Heart left ventricle (tissue), 16 donors: ENCODE results near the gene HECTD2. TPM values are rescaled to one million over a fixed set of nuclear protein-coding genes. Genes with fewer than 3 reads are reported as not detected.

Source experiments
- ATAC-seq, 4 donors: fragments of 200-7000 bp; cut with Tn5 transposase; one replicate each; pipeline ENCODE4 v1.9.1; 2020 to 2022; ENCODE audit warnings: moderate library complexity in 4 of 4, mild to moderate bottlenecking in 3 of 4, moderate number of reproducible peaks in 1 of 4
- DNase-seq, 5 donors: peaks; one replicate each; pipeline ENCODE4 v3.0.0-alpha.2; 2020
- H3K27ac ChIP-seq, 12 donors: fragments of 200-600 bp; sonication (generic) in 4 of 12; one replicate each; pipeline versions ENCODE4 v1.5.0 to v1.8.0; 2016 to 2022; ENCODE audit warnings: mild to moderate bottlenecking in 2 of 12
- H3K27me3 ChIP-seq, 9 donors: fragments of 200-600 bp; sonication (generic) in 2 of 9; one replicate each; pipeline versions ENCODE4 v1.5.1 to v1.8.0; 2016 to 2022; ENCODE audit warnings: mild to moderate bottlenecking in 3 of 9
- H3K36me3 ChIP-seq, 9 donors: fragments of 200-600 bp; sonication (generic) in 2 of 9; one replicate each; pipeline versions ENCODE4 v1.5.0 to v1.8.0; 2018 to 2022; ENCODE audit warnings: mild to moderate bottlenecking in 2 of 9
- H3K4me1 ChIP-seq, 12 donors: fragments of 200-600 bp; sonication (generic) in 4 of 12; one replicate each; pipeline versions ENCODE4 v1.5.0 to v1.8.0; 2016 to 2022; ENCODE audit warnings: mild to moderate bottlenecking in 3 of 12
- H3K4me3 ChIP-seq, 12 donors: fragments of 200-600 bp; sonication (generic) in 4 of 12; one replicate each; pipeline versions ENCODE4 v1.5.0 to v1.8.0; 2017 to 2022; ENCODE audit warnings: mild to moderate bottlenecking in 9 of 12, moderate library complexity in 4 of 12
- H3K9me3 ChIP-seq, 12 donors: fragments of 200-600 bp; sonication (generic) in 4 of 12; one replicate each; pipeline versions ENCODE4 v1.5.0 to v1.8.0; 2016 to 2022; ENCODE audit warnings: mild to moderate bottlenecking in 1 of 12
- POLR2A ChIP-seq, 2 donors: fragments of 450-650 bp; IDR thresholded peaks; one replicate each; pipeline ENCODE4 v1.6.1; 2017; ENCODE audit warnings: antibody characterized with exemption in 2 of 2, mild to moderate bottlenecking in 2 of 2, moderate library complexity in 2 of 2
- WGBS, 4 donors: extraction: QIAGEN DNeasy Blood & Tissue Kit in 2 of 4; methylation state at CpG; one replicate each; pipeline versions ENCODE4 v1.1.5 to v1.1.7; 2013 to 2018; 5-methylcytosine and 5-hydroxymethylcytosine counted together
- intact Hi-C, 10 donors: fragments of 100-400 bp; cut with DNase I; formaldehyde crosslinking; loops; one replicate each; pipeline versions ENCODE4 v1.11.1 to v1.14.2; 2022
- polyA plus RNA-seq, 2 donors: library from polyadenylated mRNA; stranded (reverse); fragments of 200-250 nt; gene quantifications; one replicate each; pipeline ENCODE4 v1.2.3, GENCODE V29; 2013
- total RNA-seq, 9 donors: library from RNA; depleted of rRNA in 2 of 9; stranded (reverse); fragments of >200 nt in 2 of 9; fragmentation: NEBNext Ultra II Directional in 3 of 9; extraction: Animal tissue kit (Norgen Biotek cat#: 25700) in 3 of 9; gene quantifications; one replicate each; pipeline versions ENCODE4 v1.1.0 to v1.2.4, GENCODE V29; 2016 to 2023
- TF ChIP-seq, protein P1 (sequence below), 12 donors: fragments of 200-600 bp; sonication (generic) in 4 of 12; IDR thresholded peaks; one replicate each; pipeline versions ENCODE4 v1.5.0 to v1.8.0; 2018 to 2022; ENCODE audit warnings: antibody characterized with exemption in 12 of 12, mild to moderate bottlenecking in 5 of 12
- donor health status: ischemic (EF 13 %, LVEDD 7.1; RV severe dilation, severe dysfunction).
- donor health status: healthy with polysubstance abuse.
- donor health status: DM: no; HTN: yes; CAD: no.
- donor health status: DM: no; HTN: no; CAD: no.
- donor health status: ischemic (EF 25% LVEDD 6.9; RV normal size, moderate dysfunction).
- donor health status: ischemic (EF 25% LVEDD 5.7; RV mildly dilated, moderate dysfunction).
- donor health status: healthy.
- donor health status: DM: yes; HTN: yes; CAD: no.
- donor health status: ischemic (EF 35%, LVEDD 5.7; RV mildly dilated, moderate dysfunction).
- donor health status: nonischemic (EF 11% LVEDD 7.7; RV severe dilation, severe dysfunction).
- donor health status: DM: yes; HTN: yes; CAD: no.
- donor health status: PGD.
- donor health status: ischemic (EF 29% LVEDD 5.4; RV normal size, mild dysfunction).
- donor health status: nonischemic (EF 23%, LVEDD 6.1; RV moderate dilation, normal function).

The HECTD2 gene
- total and polyA plus RNA-seq, 11 donors, result 2.3 to 9.3 (median 4.1) TPM

DNA sequence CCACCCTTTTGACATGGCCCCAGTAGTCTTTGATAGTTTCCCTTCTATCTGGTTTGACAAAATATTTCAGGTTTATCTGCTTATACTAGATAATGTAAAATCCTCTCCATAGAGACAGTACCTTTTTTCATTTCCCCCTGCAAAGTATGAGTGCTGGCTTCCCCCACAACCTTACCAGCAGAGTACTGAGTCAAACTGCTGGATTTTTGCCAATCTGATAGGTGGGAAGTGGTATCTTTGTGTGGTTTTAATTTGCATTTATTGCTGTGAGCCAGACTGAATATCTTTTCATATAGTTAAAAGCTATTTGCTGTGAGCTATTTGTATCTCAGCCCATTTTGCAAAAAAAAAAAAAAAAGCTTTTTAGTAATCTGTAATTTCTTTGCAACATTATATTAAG lies 32.1 kb upstream of the HECTD2 start:
- no peak for TF ChIP-seq POLR2A (IDR thresholded peaks at IDR 0.05)
- TF ChIP-seq, protein P1, sequence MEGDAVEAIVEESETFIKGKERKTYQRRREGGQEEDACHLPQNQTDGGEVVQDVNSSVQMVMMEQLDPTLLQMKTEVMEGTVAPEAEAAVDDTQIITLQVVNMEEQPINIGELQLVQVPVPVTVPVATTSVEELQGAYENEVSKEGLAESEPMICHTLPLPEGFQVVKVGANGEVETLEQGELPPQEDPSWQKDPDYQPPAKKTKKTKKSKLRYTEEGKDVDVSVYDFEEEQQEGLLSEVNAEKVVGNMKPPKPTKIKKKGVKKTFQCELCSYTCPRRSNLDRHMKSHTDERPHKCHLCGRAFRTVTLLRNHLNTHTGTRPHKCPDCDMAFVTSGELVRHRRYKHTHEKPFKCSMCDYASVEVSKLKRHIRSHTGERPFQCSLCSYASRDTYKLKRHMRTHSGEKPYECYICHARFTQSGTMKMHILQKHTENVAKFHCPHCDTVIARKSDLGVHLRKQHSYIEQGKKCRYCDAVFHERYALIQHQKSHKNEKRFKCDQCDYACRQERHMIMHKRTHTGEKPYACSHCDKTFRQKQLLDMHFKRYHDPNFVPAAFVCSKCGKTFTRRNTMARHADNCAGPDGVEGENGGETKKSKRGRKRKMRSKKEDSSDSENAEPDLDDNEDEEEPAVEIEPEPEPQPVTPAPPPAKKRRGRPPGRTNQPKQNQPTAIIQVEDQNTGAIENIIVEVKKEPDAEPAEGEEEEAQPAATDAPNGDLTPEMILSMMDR (IDR thresholded peaks at IDR 0.05), result no peak
- no peak for ATAC-seq
- intact Hi-C loops, result no loop called here
- no peak for DNase-seq
- H3K36me3 ChIP-seq, result no peaks in the 10 kb centered on the region
- no peak overlapping the region for H3K4me3 ChIP-seq
- H3K4me1 ChIP-seq, result peaks cover 0 to 18% (median 7%) of the 10 kb centered on the region in 12 donors
- H3K9me3 ChIP-seq, result peaks cover 0 to 36% (median 24%) of the 10 kb centered on the region in 12 donors
- no peak overlapping the region for H3K27ac ChIP-seq
- H3K27me3 ChIP-seq, result no peaks in the 10 kb centered on the region

DNA sequence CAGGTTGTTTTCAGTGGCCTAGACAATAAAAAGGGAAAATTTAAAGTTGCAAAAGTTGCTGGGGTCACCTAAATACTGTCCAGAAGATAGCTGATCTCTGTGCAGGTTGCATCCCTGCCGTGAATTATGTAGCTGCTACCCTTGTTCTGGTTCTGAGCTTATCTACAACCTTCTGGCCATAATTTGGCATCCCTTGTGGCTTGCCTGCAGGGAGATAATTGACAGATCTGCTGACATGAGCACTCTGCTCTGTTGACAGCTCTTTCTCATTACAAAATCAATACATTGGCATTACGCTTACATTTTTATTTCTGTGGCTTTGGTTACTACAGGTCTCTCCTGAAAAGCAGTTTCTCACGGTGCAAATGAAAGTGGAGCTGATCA lies 29.3 kb upstream of the HECTD2 start:
- intact Hi-C loops, result loop anchor here in 7 of 10 donors (5.0 to 10.0 kb wide), 5 partner anchors 84 to 506 kb away; partner anchors contain the start of genes PPP1R3C (in 4 of the 7) and RPP30 (in 1 of the 7)
- ATAC-seq, result peak; percentile 30 to 43 (median 34)

DNA sequence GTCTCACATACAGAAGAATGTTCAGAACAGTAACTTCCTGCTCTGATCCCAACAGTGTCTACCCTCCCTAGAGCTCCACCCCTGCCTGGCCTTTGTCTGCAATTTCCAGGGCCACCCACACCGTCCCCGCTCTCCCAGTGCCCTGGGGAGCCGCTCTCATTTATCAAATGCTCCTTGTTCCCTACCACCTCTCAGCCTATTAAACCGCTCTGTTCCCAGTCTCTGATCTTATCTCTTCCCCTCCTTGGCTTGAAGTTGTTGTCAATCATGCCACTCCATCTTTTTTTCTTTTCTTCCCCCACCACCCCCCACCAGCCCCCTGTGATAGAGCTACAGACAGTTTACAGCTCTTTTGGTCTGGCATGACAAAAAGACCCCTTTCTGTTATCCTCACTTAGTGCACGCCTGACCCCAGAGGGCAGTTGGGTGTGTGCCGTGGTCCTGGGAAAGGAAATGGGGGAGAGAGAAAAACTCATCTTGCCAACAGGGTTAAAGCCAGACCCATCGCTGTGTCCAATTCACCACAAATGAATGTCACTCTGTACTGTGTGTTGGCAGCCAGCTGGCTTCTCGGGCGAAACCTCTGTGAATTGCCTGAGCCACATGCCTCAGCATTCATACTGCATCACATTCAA lies 28.8 kb upstream of the HECTD2 start:
- H3K9me3 ChIP-seq, result peaks cover 0 to 6% (median 0%) of the 10 kb centered on the region in 12 donors
- no peaks in the 10 kb centered on the region for H3K27me3 ChIP-seq
- 14 to 23% (median 17%) methylated on average over 9 of the region's 9 CpGs for WGBS, 4 donors
- peak overlapping the region in 2 of 12 donors; percentile 21 to 49 for H3K27ac ChIP-seq
- ATAC-seq, result peak; percentile 86 to 91 (median 88)
- no peaks in the 10 kb centered on the region for H3K36me3 ChIP-seq
- TF ChIP-seq, protein P1 (IDR thresholded peaks at IDR 0.05), result no peak
- TF ChIP-seq POLR2A (IDR thresholded peaks at IDR 0.05), result no peak
- H3K4me3 ChIP-seq, result peak overlapping the region in 6 of 12 donors; percentile 5 to 24 (median 14)
- intact Hi-C loops, result loop anchor here in 7 of 10 donors (5.0 to 10.0 kb wide), 5 partner anchors 84 to 507 kb away; partner anchors contain the start of genes PPP1R3C (in 4 of the 7) and RPP30 (in 1 of the 7)
- peak in 4 of 5 donors; percentile 15 to 45 (median 28) for DNase-seq
- H3K4me1 ChIP-seq, result peaks cover 0 to 18% (median 7%) of the 10 kb centered on the region in 12 donors

More for the DNA sequence above, 29.3 kb upstream of the HECTD2 start:
- Histone ChIP-seq H3K36me3 (no peaks in the 10 kb centered on the region), H3K4me1 (peaks cover 0 to 18% (median 7%) of the 10 kb centered on the region in 12 donors), H3K4me3 (peak overlapping the region in 6 of 12 donors; percentile 5 to 24 (median 14)), H3K27me3 (no peaks in the 10 kb centered on the region), H3K9me3 (peaks cover 0 to 8% (median under 1%) of the 10 kb centered on the region in 12 donors), H3K27ac (peak overlapping the region in 1 of 12 donors; percentile 21)
- 26 to 35% (median 32%) methylated on average over 3 of the region's 3 CpGs for WGBS, 4 donors
- DNase-seq, result no peak
- no peak for TF ChIP-seq POLR2A (IDR thresholded peaks at IDR 0.05)
- TF ChIP-seq, protein P1 (IDR thresholded peaks at IDR 0.05), result no peak

DNA sequence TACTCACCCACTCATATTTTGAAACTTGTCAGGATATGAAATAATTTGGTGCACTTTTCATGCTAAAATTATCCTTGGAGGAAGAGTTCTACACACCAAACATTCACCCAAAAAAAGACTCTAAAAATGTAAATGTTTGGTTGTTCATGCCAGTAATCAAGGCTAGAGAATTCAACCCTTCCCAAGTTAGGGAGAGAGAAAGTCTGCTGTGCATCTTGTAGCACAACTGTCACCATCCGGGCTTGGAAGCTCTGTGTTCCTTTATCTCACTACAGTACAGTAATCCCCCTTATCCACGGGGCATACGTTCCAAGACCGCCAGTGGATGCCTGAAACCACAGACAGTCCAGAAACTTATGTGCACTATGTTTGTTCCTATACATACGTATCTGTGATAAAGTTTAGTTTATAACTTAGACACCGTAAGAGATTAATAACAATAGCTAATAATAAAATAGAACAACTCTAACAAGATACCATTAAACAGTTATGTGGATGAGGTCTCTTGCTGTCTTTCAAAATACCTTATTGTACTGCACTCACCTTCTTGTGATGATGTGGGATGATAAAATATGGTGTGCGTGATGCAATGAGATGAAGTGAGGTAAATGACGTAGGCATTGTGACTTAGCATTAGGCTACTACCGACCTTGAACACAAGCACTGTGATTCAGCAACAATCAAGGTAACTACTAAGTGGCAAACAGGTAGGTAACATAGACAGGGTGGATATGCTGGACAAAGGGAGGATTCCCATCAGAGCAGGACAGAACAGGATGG lies 24.6 kb upstream of the HECTD2 start:
- no peak for DNase-seq
- H3K27ac ChIP-seq, result no peak overlapping the region
- H3K4me1 ChIP-seq, result peaks cover 0 to 20% (median 9%) of the 10 kb centered on the region in 12 donors
- no peak for ATAC-seq
- H3K27me3 ChIP-seq, result no peaks in the 10 kb centered on the region
- WGBS, 4 donors, result 62 to 71% (median 64%) methylated on average over 9 of the region's 9 CpGs
- no peak overlapping the region for H3K4me3 ChIP-seq
- no peaks in the 10 kb centered on the region for H3K36me3 ChIP-seq
- TF ChIP-seq POLR2A (IDR thresholded peaks at IDR 0.05), result no peak
- TF ChIP-seq, protein P1 (IDR thresholded peaks at IDR 0.05), result no peak
- intact Hi-C loops, result loop anchor here in 8 of 10 donors (5.0 to 10.0 kb wide), 7 partner anchors 88 to 511 kb away; partner anchors contain the start of genes PPP1R3C (in 4 of the 8) and RPP30 (in 1 of the 8)
- H3K9me3 ChIP-seq, result no peaks in the 10 kb centered on the region
